HG03439 (cell line): ENCODE measurements around the gene PAIP2.
A peak's percentile ranks its signal among the peaks of the same experiment; 100 is the strongest.

Experiments
- ATAC-seq: cut with Tn5 transposase; IDR thresholded peaks from one replicate; pipeline ENCODE4 v1.9.1; 2021; ENCODE audit warnings: mild to moderate bottlenecking, moderate library complexity; ENCODE audit not compliant: unreplicated experiment

PAIP2 gene

GRCh38 chr5:139391570-139392323, 50.1 kb downstream of the PAIP2 start:
- ATAC-seq = no peak

DNA sequence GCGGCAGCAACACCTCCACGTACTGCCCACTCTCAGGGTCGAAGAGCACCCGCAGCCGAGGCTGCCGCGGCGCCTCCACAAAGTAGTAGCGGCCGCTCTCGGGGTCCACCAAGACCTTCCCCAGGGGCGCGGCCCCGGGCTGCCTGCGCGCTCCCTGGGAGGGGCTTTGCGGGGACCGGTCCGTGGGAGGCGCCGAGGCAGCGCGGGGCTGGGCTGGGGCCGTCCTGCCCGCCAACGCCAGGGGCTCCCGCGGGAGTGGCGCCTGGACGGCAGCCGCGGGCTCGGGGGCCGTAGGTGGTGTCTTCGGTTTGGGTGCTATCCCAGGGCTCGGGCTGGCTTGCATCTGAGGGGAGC, 50.6 kb downstream of the PAIP2 start:
- ATAC-seq = no peak

GRCh38 chr5:139392678-139393496, 51.2 kb downstream of the PAIP2 start:
- ATAC-seq = peak; percentile 38

DNA sequence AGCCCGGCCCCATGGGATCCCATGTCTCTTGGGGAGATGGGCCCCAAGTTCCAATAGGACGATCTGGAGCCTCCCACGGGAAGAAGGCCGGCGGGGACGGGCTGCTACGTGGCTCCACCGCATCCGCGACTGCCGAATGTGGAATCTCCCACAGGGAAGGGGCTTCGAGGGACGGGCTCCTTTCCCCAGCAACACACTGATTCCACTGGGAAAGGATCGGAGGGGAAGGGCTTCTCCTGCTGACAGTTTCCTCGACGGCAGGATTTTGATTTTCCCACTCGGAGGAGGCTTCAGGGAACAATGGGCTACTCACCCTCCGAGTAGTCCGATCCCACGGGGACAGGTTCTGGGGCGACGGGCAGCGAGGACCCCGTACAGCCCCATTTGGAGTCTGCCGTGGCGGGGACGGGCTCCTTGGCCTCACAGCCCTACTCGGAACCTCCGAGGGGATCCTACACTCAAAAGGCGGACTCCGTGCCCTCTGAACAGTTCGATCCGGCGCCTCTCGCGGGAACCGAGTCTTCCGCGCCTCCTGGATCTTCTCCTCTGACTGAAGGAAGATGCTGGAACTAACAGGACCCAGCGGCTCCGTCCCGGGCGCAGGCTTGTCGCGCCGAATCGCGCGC, 52.0 kb downstream of the PAIP2 start:
- ATAC-seq = no peak

- no peak for ATAC-seq
Observed at GRCh38 chr5:139394123-139394653, 52.5 kb downstream of the PAIP2 start.

GRCh38 chr5:139394654-139395566, 53.3 kb downstream of the PAIP2 start, which contains the start of gene PROB1:
PROB1 (minus strand) TSS chr5:139395104; CDS start chr5:139395081, 23 bp downstream.
- no peak for ATAC-seq

- ATAC-seq = no peak
Observed at GRCh38 chr5:139395844-139396640, 54.4 kb downstream of the PAIP2 start.

DNA sequence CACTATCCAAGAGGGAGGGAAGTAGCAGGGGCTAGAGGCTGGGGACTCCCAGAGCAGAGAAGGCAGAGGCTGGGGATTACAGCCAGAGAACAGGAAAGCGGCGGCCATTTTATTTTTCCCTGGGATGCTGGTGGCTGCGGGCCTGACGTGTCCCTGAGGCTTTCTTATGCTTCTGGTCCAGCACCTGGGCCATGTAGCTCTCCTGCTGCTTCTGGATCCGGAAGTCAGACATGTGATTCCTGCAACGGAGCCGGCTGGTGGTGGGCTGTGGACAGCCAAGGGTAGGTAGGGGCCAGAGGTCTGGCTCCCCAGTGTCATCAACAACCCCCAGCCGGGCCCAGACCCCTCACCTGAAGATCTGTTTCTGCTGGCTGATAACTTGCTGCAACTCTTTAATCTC, 55.0 kb downstream of the PAIP2 start:
- no peak for ATAC-seq

DNA sequence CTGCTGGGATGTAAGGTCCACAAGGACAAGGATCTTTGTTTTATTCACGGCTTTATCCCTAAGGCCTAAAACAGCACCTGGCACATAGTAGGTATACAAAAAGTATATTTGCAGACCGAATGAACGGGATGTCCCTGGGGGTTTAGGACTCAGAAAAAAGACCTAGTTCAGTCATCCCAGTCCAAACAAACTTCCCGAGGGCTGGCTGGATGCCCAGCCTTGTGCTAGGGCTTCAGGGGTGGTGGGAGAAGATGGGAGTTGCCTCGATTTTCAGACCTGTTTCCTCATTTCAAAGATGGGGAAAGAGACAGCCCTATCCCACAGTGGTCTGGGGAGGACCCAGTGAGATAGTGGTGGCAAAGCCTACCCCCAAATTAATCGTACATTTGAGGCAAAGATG, 56.3 kb downstream of the PAIP2 start:
- no peak for ATAC-seq

GRCh38 chr5:139399501-139400121, 58.0 kb downstream of the PAIP2 start:
- peak; percentile 28 for ATAC-seq

DNA sequence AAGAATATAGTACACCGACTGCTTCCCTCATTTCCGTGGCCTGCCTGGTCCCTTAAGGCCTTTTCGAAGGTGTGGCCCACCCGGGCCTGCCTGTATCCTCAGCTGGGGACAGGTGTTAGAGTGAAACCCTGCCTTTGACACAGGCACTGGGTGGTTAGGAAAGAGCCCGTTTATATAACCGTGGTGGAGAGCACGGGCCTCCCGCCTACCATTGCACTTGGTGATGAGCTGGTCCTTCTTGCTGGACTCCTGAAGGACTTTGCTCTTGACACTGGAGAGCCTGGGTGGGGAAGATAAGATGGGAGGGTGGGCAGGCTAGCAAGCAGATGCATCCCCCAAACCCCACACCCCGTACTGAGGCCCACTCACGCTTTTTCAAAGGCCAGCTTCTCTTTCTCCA, 59.9 kb downstream of the PAIP2 start:
- ATAC-seq = no peak

DNA sequence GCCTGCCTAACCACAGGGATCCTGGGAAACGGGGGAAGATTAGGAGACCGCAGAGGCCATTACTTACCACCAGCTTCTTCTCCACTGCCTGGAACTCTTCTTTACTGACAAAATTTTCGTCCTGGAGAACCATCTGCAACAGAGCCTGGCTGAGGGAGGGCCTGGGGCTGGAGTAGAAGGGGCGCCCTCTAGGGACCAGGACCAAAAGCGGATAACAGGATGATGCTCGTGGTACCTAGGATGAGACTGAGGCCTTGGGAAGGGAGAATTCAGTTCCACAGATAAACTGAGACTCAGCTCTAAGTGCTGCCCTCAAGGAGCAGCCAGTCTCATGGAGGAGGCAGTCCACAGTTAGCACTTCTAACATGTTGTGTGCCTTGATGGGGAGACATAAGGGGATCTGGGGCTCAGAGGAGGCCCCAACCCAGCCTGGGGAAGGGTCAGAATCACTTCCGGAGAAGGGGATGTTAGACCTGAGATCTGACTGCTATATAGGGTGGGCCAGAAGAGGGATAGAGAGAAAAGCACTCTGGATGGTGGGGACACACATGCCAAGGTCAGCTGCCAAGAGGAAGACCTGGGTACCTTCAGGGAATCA, 61.0 kb downstream of the PAIP2 start:
- ATAC-seq = no peak

GRCh38 chr5:139403418-139403786, 61.7 kb downstream of the PAIP2 start:
- ATAC-seq = peak; percentile 1

GRCh38 chr5:139403787-139404483, 62.3 kb downstream of the PAIP2 start, which contains the start of gene SPATA24:
SPATA24 (minus strand) TSS chr5:139404089; CDS start chr5:139404060, 29 bp downstream.
- peak; percentile 86 for ATAC-seq

GRCh38 chr5:139404484-139404840, 62.8 kb downstream of the PAIP2 start:
- ATAC-seq = no peak

- ATAC-seq = no peak
Observed at GRCh38 chr5:139406963-139407362, 65.3 kb downstream of the PAIP2 start.

GRCh38 chr5:139407517-139407916, 65.9 kb downstream of the PAIP2 start:
- no peak for ATAC-seq

DNA sequence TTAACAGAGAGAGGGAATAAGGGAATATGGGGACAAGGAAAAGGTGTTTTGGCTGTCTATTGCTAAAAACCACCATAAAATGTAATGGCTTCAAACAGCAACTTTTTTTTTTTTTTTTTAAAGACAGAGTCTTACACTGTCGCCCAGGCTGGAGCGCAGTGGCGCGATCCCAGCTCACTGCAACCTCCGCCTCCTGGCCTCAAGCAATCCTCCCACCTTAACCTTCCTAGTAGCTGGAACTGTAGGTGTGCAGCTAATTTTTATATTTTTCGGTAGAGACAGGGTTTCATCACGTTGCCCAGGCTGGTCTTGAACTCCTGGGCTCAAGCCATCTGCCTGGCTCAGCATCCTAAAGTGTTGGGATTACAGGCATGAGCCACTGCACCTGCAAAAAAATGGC, 66.5 kb downstream of the PAIP2 start:
- no peak for ATAC-seq
